Stimulated activated CD8-positive, alpha-beta memory T cell treated with anti-CD3 and anti-CD28 coated beads, Interleukin-2, amount 100 ng/mL, for 48 hours (primary cell): ENCODE results near the gene GRIN2A.

ENCODE experiments used
- DNase-seq, 2 donors: peaks; one replicate each; pipeline ENCODE4 v3.0.0-alpha.2; 2020; ENCODE audit warnings: low read depth in 2 of 2

The GRIN2A gene

GRCh38 chr16:9966569-9967157 is 215.6 kb downstream of the GRIN2A start:
- DNase-seq: no peak

- DNase-seq: no peak
Observed at GRCh38 chr16:9965079-9965478, 217.1 kb downstream of the GRIN2A start.

GRCh38 chr16:9964426-9964825 is 217.8 kb downstream of the GRIN2A start:
- no peak for DNase-seq

GRCh38 chr16:9957433-9957832 is 224.8 kb downstream of the GRIN2A start:
- no peak for DNase-seq

- DNase-seq: no peak
Observed at GRCh38 chr16:9957002-9957401, 225.2 kb downstream of the GRIN2A start.

GRCh38 chr16:9955677-9956076 is 226.6 kb downstream of the GRIN2A start:
- no peak for DNase-seq

- DNase-seq: no peak
Observed at GRCh38 chr16:9953908-9954570, 228.2 kb downstream of the GRIN2A start.

- no peak for DNase-seq
Observed at GRCh38 chr16:9950658-9951057, 231.6 kb downstream of the GRIN2A start.

- DNase-seq: no peak
Observed at GRCh38 chr16:9949396-9949795, 232.8 kb downstream of the GRIN2A start.

- DNase-seq: no peak
Observed at GRCh38 chr16:9948933-9949332, 233.3 kb downstream of the GRIN2A start.

GRCh38 chr16:9946022-9946720 is 236.1 kb downstream of the GRIN2A start:
- no peak for DNase-seq

- DNase-seq: no peak
Observed at GRCh38 chr16:9943121-9943520, 239.1 kb downstream of the GRIN2A start.

- no peak for DNase-seq
Observed at GRCh38 chr16:9941245-9941644, 241.0 kb downstream of the GRIN2A start.

- no peak for DNase-seq
Observed at GRCh38 chr16:9934723-9935508, 247.3 kb downstream of the GRIN2A start.

- DNase-seq: no peak
Observed at GRCh38 chr16:9932919-9933653, 249.1 kb downstream of the GRIN2A start.

GRCh38 chr16:9932000-9932399 is 250.2 kb downstream of the GRIN2A start:
- DNase-seq: no peak

- DNase-seq: no peak
Observed at GRCh38 chr16:9929836-9930235, 252.4 kb downstream of the GRIN2A start.

- DNase-seq: no peak
Observed at GRCh38 chr16:9929313-9929712, 252.9 kb downstream of the GRIN2A start.

- DNase-seq: no peak
Observed at GRCh38 chr16:9922441-9922840, 259.8 kb downstream of the GRIN2A start.

- DNase-seq: no peak
Observed at GRCh38 chr16:9921997-9922396, 260.2 kb downstream of the GRIN2A start.

- DNase-seq: no peak
Observed at GRCh38 chr16:9919460-9919859, 262.8 kb downstream of the GRIN2A start.

- no peak for DNase-seq
Observed at GRCh38 chr16:9917691-9918090, 264.5 kb downstream of the GRIN2A start.
